Activated T-cell treated with anti-CD3 and anti-CD28 coated beads for 4 hours (primary cell): ENCODE data around the gene RBMS3.
"Not testable (repeated sequence)": the region's sequence is repeated elsewhere in the genome, so short reads cannot be mapped to it uniquely, and the experiment has no call there.

Experiments
- DNase-seq: peaks from one replicate; pipeline ENCODE4 v3.0.0-alpha.2; 2020

RBMS3 gene

DNA sequence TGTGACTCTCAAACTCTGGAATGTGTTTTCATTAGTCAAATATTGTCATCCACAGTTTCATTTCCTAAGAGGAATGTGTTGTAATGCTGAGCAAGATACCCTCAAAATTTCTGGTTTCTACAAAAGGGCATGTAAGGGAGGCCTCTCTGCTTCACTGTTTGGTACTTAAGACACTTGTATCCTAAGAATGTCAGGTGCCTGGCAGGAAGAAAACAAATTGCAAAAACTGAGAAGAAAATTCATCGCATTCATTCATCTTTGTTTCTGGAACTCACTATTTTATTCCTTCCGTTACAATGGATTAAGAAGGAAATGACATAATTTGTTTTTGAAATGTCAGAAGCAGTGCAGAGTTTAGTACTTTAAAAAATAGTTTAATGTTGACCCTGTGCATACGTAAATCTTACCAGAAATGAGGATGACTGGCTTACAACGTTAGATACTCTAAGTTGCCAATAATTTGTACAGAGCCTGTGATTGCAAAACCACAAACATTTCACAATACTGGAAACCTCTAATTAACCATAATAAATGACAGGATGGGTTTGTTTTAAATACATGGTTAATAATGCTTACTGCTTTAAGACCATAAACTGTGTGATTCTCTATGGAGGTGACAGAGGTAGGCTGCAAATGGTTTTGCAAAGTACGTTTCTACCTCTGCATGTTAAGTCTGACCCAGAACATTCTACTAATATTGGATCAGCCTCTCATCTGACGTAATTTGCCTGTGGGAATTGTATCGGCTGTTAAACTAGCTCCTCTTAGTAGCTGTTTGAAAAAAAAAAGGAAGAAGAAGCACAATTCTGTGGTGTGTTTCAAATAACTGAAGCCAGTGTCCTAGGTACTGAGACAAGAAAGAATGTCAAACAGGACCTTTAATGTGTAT lies 477.8 kb downstream of the RBMS3 start:
- no peak for DNase-seq

- no peak for DNase-seq
These were observed 478.7 kb downstream of the RBMS3 start for GRCh38 chr3:29759411-29760225.

- no peak for DNase-seq
These were observed 479.4 kb downstream of the RBMS3 start for GRCh38 chr3:29760226-29760685.

DNA sequence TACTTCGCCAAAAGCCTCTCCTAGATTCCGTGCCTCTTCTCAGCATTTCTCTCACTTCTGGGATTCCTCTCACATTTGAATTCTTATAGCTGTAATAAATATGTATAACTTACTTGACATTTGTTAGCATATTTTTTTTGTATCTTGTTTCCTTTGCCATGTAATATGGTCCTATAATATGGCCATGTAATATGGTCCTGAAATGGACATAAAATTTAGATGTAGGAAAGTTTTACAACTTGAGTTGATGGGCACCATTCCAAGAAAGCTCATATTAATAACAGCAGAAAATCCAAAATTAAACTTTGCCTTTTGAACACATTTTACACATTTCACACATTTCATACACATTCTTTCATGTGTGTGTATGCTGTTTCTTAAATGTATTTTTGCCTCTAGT lies 480.6 kb downstream of the RBMS3 start:
- DNase-seq: no peak

DNA sequence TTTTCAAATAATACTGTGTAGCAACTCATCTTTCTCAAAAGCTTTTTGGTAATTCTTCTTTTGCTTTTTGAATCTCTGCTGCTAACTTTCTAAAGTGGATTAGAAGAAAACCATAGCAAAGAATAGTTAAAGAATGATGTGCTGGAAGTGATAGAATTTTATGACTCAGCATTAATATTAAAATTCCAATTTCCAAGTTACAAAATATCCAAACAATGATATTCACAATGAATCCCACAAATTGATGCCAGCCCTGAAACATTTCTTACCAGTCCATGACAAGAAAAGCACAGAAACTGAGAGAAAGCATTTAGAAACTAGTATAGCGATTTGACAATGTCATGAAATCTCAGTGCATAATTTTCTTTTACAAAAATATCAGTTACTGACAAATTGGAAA lies 482.2 kb downstream of the RBMS3 start:
- no peak for DNase-seq

GRCh38 chr3:29764041-29764440 lies 483.2 kb downstream of the RBMS3 start:
- no peak for DNase-seq

GRCh38 chr3:29764603-29765254 lies 483.9 kb downstream of the RBMS3 start:
- DNase-seq: no peak

GRCh38 chr3:29771602-29772001 lies 490.7 kb downstream of the RBMS3 start:
- no peak for DNase-seq

GRCh38 chr3:29772436-29772835 lies 491.6 kb downstream of the RBMS3 start:
- no peak for DNase-seq

DNA sequence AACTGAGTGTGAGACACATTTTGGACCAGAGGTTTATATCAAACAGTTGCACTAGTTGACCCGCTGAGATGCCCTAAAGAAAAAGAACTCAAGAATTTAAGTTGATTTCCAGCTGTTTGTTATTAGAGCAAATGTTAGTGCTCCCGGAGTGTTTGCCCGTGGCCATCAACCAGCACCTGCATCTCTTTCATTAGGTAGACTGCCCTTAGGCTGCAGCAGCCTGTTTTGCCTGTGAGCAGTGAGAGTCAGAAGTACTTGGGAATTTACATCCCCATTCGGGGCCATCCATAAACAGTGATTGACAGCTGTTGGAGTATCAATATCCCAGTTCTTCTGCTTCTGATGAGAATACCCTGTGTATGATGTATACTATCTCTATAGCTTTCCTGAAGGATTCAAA lies 492.6 kb downstream of the RBMS3 start:
- no peak for DNase-seq

DNA sequence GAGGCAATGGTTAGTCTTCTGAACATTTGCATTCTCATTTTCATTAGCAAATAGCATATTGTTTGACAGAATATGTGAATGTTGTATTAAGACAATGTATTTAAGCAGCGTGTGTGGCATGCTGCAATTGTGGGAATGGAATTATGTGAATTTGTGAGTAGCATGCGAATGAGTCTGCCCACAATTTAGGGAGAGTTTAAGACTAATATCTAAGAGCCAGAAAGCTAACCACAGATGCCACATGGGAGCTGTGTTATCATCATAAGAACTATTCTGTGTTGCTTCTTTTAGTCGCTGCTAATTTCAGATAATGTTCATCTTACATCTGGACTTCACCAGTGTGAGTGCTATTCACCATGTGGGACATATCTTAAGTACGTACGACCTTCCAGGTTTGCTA lies 494.5 kb downstream of the RBMS3 start:
- no peak for DNase-seq

- no peak for DNase-seq
These were observed 497.0 kb downstream of the RBMS3 start for GRCh38 chr3:29777869-29778268.

- DNase-seq: no peak
These were observed 508.8 kb downstream of the RBMS3 start for GRCh38 chr3:29789686-29790085.

DNA sequence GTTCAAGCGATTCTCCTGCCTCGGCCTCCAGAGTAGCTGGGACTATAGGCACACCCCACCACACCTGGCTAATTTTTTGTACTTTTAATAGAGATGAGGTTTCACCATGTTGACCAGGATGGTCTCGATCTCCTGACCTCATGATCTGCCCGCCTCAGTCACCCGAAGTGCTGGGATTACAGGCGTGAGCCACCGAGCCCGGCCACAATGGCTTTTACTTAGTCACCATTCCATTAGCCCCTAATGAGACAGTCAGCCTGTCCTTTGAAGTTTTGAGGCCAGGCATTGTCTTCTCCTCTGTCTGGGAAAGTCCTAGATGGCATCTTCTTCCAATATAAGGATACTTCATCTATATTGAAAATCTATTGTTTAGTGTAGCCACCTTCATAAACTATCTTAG lies 515.9 kb downstream of the RBMS3 start:
- DNase-seq: no peak

DNA sequence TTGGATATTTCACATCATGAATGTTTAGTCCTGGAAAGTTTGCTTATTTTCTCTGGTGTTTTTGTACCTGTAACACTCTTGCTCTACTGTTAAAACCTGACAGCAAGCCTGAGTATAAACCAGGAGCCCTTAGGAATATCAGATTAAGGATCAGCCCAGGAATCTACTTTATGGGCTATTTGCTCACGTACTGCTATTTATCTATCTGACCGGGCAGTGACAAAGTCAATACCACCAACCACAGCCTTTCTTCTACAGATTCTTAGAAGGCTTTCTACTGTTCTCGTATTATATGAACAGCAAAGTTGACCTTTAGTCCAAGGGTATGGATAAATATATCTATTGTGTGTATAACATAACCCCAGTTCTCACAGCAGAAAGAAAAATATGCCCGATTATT lies 521.2 kb downstream of the RBMS3 start:
- DNase-seq: no peak

DNA sequence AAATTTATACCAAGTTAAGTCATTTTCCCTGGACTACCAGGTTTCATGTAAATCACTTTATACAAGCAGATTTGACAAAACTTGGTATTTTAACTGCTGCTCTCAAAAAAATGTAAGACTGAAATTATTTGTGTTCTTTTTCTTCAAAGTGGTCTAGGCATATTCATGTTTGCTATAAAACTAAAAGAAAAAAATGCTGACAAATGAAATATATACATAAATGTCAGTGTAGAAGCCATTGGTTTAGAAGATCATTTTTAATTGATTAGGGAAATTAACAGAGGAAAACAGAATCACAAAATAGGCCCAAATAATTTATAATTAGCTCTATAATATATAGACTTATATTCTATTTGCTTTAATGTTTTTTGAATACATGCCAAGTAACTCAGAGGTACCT lies 523.2 kb downstream of the RBMS3 start:
- DNase-seq: no peak

GRCh38 chr3:29805757-29806156 lies 524.9 kb downstream of the RBMS3 start:
- DNase-seq: no peak

DNA sequence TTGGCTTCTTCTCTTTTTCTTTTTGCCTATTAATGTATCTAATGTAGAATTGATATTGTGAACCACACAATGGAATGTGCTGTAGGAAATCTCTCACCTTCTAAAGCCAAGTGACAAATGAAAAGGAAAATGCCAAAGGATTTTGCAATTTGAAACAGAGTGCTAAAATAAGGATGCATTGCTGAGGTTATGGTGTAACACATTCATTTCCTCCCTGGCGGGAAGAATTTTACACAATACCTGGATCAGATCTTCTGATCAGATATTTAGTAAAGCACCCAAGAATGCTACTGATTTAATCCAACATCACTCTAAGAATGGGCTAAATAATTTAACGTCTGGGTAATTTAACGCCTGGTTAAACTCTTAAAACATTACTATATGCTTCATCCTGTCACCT lies 527.5 kb downstream of the RBMS3 start:
- not testable (repeated sequence) for DNase-seq

GRCh38 chr3:29822071-29822470 lies 541.2 kb downstream of the RBMS3 start:
- no peak for DNase-seq

GRCh38 chr3:29823233-29823632 lies 542.4 kb downstream of the RBMS3 start:
- no peak for DNase-seq

DNA sequence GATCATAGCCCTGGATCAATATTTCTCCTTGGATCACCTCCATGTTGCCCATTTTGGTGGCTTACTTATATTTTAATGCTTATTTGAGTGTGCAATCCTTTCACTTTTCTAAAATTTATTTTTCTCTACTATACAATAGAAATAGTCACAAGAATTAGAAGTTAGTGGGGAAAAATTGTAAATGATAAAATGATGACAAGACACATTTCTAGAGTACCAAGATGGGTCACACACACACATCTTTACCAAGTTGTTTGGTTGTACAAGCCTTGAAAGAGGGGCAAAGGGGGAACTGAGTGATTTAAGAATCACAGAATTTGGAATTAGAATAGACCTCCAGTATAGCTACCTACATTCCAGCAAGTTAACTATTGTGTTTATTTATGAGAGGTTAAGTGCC lies 545.8 kb downstream of the RBMS3 start:
- no peak for DNase-seq

DNA sequence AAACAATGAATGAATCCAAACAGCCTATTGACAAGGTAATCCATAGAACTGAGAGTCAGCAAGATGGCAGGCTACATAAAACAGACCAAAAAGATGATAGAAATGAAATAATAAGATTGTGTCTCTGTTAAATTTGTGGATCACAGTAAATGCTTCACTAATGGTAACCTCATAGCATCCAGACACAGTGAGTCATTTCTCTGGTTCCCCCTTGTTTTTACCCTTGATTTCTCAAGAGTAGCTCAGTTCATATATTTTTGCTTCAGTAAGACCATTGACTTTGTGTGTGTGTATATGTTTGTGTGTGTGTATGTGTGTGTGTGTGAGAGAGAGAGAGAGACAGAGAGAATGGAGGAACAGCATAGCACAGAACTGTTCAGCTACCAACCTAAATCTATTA lies 546.9 kb downstream of the RBMS3 start:
- no peak for DNase-seq

- DNase-seq: no peak
These were observed 548.5 kb downstream of the RBMS3 start for GRCh38 chr3:29829340-29829739.

DNA sequence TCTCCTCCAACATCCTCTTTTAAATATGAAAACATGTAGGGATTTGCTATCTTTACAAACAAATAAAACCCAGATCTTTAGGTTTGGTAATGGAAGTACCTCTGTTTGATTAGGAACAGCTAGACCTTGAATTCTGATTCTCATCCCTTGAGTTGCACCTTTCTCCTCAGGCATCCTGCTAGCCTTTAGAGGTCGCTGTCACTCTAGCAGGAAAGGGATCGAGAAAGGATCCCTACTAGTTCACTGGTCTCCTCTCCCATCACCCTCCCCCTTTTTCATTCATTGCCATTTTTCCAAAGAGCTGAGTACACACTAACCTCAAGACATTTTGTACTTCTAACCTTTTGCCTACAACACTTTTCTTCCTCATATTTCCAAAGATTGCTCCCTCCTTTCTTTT lies 569.8 kb downstream of the RBMS3 start:
- DNase-seq: no peak
